HG03575 (cell line): ENCODE data around the gene JAKMIP3.

ENCODE experiments used
- ATAC-seq: cut with Tn5 transposase; IDR thresholded peaks from one replicate; pipeline ENCODE4 v1.9.1; 2021; ENCODE audit not compliant: unreplicated experiment, insufficient number of reproducible peaks, low FRiP score; ENCODE audit errors: extremely low read depth

The JAKMIP3 gene

DNA sequence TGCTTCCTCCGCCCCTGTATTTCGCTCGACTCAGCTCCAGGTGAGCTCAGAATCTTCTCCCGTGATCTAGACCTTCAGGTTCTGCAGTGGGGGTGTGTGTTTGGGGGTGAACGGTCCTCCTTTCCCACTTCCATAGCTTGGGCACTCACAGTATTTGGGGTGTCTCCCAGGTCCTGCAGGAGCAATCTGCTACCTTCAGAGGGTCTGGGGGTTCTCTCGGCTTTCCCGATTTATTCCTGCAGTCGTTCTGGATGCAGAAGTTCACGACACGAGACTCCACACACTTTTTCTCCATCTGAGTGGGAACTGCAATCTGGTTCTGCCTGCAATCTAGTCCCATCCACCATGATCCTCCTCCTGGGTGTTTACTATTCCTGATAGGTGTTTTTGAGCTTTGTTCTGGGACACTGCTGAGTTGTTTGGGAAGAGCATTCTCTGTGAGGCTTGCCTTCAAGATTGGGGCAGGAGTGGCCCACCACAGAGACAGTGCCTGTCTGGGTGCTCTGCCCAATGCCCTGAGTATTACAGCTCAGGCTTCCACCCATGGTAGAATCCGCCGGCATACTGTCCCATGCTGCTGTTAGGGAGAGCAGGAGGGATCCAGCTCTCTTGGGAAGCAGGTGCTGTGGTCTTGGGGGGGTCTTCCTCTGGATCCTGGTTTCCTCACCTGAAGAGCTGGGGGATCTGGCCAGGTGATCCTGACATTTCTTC is 29.8 kb downstream of the JAKMIP3 start:
- ATAC-seq, result no peak

DNA sequence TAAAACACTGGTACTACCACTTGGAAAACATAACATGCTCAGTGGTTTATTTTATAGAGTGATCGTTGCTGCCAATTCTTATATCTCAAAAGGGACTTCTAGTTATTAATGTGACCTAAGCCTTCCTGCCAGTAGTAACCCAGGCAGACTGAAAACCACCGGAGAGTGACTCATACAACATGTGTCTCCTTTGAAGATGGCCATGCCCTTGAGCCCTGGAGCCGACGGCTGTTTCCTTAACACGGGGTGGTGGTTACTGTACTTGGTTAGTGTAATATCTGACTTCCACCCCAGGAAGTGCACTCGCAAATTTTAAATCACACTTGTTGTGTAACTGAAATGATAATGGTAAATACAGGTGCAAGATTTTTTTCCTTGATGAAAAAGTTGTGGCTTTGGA is 30.5 kb downstream of the JAKMIP3 start:
- no peak for ATAC-seq

DNA sequence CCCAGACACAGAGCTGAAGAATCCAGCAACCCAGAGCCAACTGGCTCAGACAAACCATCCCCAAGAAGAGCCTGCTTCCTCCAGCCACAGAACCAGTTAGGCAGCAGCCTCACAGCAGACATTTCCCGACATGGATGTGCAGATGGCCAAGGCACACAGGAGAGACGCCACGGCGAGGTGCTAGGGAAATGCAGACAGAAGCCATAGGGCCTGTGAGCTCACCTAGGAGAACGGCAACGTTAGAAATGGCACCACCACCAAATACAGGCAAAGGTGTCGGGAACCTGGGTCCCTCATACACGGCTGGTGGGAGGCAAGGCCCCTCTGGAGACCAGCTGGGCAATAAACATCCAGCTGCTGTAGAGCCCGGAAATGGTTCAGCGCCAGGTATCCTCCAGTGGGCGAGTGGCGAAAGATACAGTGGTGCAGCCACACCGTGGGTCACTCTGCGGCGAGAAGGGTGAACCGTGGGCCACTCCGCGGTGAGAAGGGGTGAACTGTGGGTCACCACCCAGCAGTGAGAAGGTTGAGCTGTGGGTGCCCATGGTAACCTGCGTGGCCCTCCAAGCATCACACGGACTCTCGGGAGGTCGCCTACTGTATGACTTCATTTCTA is 31.2 kb downstream of the JAKMIP3 start:
- no peak for ATAC-seq

DNA sequence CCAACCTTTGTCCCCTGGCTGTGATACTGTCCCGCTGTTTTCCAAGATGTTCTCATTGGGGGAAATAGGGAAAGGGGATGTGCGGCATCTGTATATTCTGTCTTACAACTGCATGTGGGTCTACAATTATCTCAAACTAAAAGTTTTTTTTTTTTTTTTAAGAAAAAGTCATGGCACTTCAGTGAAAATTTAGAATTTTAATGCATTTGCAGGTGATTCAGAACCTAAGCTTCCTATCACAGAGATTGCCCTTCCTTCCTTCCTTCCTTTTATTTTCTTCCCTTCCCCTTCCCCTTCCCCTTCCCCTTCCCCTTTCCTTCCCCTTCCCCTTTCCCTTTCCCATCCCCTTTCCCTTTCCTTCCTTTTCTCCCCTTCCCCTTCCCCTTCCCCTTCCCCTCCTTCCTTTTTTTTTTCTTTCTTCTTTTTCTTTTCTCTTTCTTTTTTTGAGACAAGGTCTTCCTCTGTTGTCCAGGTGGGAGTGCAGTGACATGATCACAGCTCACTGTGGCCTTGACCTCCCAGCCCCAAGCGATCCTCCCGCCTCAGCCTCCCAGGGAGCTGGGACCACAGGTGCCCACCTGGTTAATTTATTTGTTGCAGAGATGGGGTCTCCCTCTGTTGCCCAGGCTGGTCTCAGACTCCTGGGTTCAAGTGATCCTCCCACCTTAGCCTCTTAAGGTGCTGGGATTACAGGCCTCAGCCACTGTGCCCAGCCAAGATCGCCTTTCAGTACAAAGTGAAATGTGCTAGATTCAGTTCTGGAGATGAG is 32.0 kb downstream of the JAKMIP3 start:
- no peak for ATAC-seq

DNA sequence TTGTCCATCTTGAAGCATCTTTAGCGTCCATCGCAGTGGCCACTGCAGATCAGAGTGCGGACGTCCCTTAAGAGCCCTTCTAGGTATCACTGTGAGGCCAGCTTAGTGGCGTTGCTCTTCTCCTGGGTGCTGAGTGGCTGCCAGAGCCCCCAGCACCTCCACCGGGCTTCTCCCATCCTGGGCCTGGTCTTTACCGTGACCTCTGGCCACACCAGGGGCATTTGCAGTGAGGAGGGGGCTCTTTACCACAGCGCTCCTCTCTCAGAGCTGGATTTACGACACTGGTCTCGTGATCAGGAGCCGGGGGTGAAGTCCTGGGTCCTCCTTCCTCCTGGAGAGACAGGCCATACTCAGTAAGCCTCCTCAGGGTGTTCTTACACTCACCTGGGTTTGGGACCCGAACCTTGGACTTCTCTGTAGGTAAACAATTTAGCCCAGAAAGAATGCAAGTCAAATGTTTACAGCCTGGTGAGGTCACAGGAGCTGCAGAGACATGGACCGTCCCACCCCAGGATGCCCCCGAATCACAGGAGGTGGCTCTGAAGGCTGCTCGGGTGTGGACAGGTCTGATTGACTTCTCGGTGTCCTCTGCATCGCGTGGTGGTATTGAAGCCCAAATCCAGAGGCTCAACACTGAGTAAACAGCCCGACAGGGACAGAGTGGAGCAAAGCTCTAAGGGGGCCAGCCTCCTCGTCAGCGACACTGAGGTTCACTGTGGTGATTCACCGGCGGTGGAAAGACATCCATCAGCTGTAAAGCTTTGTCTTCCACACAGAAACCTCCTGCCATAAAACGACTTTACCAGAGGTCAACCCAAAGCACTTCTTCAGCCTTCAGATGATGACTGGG is 33.0 kb downstream of the JAKMIP3 start:
- no peak for ATAC-seq

DNA sequence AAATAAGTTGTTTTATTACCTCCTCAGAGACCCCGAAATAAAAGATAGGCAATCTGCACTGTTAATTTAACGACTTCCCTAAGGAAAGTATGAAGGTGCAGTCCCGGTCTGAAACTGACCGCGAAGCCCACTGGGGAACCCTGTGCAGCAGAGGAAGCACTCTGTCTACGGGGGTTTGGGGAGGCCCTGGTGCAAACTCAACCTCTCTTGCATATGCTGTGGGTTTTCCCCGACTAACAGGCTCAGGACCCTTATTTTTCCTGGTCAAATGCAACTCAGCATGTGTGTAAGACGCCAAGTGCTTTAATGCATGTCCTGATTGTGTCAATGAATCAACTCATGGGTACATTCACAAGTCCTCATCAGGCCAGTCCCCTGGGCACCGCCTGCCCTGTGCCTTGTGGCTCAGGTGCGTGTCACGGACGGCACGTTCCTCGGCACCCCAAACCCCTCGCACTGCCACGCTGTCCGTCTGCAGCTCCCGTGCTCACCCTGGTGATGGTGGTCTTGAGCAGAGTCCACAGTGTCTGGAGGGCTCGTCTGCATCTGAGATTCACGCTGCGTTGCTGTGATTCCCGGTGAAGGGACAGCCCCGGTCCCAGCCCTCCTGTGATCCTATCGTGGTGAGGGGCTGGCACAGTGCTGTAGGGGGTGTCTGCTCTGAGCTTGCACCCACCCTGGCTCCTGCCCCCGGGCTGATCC is 33.8 kb downstream of the JAKMIP3 start:
- no peak for ATAC-seq

DNA sequence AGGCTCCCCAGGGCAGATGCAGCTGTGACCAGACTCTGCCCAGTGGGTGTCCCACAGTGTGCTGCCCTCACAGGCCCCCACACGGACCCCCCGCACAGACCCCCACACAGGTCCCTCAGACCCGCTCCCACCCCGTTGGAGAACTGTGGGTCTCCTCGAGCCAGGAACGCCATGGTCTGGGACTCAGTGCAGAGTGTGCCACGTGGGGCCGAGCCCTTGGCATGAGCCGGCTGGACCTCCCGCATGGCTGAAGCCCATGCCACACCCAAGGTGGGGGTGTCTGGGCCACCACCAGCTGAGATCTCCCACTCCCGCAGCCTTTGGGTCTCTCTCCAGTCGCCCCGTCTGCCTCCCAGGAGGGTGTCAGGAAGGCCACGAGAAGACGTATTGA is 34.3 kb downstream of the JAKMIP3 start:
- no peak for ATAC-seq

DNA sequence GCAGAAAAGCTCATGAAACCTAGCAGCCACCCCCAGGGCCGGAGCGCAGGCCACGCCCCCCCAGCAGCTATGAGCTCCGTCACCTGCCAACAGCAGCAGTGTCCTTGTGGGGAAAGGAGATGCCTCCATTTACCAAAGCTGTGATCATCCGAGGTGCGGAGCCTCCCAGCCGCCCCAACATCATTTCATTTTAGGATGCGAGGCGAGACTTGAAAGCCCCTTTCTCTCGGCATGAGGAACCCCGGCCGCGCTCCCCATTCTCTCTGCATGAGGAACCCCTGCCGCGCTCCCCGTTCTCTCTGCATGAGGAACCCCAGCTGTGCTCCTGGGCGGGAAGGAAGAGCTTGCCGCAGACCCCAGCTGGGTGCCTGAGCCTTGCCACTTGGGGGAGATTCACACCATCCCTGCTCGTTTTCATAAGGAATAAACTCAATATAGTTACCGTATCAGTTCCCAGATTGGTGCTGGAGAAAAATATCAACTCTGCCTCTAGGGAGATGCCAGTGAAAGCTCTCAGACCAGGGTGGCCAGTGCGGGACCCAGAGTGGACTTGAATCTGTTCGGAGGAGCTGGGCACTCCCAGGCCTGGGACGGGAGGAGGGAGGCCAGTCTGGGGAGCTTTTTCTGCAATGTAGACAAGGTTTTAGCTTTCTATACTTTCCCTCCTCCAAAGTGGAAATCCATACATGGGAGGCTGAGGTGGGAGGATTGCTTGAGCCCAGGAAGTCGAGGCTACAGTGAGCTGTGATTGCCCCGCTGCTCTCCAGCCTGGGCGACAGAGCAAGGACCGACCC is 35.0 kb downstream of the JAKMIP3 start:
- ATAC-seq, result no peak

DNA sequence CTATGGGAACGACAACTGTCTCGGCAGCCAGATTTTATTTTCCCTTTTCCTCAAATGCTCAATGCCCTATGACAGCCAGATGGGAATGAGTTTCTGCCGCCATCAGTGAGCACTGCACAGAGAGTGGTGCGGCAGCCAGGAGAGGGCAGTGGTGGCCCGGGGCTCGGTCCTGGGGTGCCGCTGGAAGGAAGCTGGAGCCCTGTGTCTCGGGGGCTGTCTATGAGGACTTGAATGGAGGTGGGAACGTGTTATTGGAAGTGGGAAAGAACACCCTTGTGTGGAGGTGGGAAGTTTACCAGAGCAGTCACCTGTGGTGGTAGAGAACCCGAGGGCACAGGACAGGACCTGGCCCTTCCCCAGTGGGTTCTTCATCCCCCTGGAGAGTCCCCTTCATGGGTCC is 35.8 kb downstream of the JAKMIP3 start:
- no peak for ATAC-seq

DNA sequence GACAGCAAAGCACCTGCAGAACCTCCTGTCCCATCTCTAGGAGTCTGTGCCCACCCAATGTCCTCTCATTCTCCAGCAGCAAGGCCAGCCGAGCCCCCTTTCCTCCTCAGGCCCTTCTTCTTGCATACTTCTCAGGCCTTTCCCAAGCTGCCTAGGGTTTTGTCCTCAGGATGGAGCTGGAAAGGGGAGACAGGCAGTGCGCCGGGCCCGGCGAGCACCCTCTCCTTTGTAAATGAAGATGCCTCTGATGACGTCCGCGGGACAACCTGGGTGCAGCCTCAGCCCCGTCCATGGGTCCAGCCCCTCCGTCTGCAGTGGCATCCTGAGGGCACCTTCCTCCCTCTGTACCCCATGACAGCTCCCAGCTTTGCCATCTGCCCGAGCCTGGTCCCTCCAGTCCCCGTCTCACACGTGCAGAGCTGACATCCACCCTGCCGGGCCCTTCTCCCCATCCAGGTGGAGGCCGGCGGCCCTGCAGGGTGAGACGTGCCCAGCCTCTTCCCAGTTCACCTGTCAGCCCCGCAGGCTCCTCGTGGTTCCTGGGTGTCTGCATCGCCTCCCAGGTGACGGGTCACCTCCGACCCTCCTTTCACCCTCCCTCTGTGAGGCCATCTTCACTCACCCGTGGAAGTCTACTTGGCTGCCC is 36.4 kb downstream of the JAKMIP3 start:
- no peak for ATAC-seq

DNA sequence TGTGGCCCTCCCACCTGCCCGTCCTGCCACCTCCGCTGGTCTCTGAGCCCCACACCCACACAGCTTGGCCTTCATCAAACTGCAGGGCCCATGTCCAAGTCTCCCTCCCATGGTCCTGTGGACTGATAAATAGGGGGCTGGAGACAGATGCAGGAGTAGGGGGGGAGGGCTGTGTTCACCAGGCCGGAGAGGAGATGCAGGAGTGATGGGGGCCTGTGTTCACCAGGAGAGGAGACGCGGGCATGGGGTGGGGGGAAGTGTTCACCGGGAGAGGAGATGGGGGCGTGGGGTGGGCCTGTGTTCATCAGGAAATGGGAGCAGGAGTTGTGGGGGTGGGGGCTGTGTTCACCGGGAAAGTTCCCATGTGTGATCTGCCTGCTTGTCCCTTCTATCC is 37.0 kb downstream of the JAKMIP3 start:
- ATAC-seq, result no peak

DNA sequence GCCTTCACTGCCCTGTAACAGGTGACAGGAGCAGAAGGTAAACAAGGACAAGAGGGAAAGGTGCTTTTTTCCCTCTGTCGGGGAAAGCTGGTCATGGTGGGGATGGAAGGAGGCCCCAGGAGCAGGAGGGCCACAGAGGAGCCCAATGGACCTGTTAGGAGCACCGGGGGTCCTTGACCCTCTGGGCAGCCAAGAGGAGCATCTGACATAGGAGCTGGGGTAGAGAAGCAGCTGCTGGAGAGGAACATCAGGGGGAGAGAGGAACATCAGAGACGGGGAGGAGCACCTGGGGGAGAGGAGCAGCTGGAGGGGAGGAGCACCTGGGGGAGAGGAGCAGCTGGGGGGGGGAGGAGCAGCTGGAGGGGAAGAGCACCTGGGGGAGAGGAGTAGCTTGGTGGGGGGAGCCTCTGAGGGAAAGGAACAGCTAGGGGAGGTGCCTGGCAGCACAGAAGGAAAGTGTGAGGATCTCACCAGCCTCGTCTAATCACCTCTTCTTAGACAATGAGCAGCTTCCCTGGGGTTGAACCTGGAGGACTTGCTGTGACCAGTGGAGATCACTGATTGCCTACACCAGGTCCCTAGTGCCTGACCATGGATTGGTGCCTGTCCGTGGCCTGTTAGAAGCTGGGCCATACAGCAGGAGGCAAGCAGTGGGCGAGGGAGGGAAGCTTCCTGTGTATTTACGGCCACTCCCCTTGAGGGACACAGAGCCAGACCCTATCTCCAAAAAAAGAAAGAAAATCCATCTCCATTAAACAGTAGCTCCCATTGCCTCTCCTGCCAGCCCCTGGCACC is 37.6 kb downstream of the JAKMIP3 start:
- ATAC-seq, result no peak

DNA sequence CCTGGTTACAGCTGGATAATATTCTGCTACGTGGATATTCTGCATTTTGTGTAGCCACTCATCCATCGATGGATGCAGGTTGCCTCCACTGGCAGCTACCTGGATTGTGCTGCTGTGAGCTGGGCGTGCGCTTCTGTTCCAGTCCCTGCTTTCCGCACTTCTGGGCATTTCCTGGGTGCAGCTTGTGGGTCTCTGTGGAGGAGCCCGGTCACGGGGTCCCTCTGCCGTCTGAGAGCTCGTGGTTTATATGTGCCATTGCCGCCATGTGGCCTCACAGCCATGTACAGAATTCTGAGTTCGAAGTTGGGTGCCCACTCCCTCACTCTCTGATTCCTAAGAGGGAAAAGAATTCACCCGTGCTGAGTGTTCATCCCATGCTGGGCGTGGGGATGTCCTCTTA is 38.3 kb downstream of the JAKMIP3 start:
- no peak for ATAC-seq

DNA sequence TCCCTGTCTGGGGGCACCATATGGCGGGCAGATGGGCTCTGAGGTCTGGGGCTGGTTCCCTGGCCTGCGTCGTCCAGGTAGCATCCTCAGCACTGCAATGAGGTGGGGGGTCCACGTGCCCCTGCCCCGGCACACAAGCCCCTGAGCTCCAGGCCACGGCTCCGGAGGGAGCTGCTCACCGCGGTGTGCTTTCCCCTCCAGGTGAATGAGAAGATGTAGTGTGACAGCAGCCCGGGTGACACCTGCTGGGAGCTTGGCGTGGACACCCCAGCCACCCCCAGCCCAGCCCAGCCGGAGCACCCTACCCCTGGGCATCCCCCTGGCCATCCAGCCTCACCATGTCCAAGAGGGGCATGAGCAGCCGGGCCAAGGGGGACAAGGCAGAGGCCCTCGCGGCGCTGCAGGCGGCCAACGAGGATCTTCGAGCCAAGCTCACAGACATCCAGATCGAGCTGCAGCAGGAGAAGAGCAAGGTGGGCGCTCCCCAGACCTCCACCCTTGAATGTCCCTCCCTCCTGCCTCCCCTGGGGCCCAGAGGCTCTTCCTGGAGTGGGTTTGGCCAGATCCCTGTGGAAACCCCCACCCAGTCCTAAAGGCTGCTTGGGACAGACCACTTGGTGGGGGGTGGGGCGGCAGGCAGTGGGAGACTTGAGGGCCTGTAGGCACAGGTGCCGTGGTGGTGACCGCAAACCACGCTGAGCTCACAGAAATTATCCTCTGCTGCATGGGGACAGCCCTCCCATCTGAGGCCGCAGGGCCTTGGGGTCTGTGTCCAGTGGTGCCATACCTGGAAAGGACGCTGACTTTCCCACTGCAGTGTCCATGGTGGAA is 38.9 kb downstream of the JAKMIP3 start:
- ATAC-seq, result no peak

DNA sequence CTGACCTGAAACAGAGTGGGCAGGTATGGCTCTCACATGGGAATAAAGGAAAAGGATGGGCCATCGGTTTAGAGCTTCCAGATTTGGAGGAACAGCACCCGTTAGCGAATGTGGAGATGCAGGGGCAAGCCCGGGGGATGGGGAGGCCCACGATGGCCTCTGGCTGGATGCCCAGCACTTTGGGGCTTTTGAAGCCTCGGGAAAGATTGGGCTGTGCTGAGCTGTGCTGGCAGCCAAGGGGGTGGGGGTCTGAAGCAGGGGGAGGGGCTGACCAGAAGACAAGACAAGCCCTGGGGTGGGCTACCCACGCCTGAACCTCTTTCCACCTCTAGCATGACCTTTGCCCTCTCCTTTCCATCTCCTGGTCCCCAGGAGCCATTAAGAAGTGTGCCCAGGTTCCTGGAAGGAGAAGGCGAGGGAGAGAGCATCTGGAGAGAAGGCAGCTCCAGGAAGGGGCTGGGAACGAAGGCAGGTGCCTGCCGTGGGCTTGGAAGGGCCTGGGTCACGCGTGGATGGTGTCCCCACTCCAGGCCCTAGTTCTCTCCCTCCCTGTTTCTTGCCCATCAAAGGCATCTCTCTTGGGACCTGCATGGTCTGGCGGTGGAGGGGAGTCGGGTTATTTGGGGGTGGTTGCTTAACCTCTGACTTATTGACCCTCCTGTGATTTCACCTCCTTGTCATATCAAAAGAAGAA is 39.7 kb downstream of the JAKMIP3 start:
- ATAC-seq, result no peak

DNA sequence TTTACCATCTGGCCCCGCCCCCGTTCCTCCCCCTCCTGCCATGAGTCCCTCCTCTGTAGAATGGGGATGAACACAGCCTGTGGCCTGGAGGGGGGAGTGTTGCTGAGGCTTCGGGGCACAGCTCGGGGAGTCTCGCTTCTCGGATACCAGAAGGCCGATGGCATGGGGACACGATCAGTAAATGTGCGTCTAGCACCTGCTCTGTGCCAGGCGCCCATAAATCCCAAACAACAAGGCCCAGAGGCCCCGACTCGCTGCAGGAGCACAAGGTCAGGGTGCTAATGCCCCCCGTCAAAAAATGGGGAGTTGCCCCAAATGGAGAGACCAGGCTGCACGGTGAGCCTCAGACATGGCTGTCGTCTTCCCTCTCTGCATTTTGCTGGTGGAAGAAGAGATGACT is 40.7 kb downstream of the JAKMIP3 start:
- ATAC-seq, result no peak
